ENCODE data around the gene C4orf50. TPM values are rescaled to one million over a fixed set of nuclear protein-coding genes. Genes with fewer than 3 reads are reported as not detected.

Gene C4orf50
- total RNA-seq, 1 donor from 2014 or later = not detected

- DNase-seq (no peak), ATAC-seq (ENCODE audit: poor library complexity) (no peak)
- intact Hi-C loops (cut with DNase I) = no loop called here
These were observed 125.8 kb downstream of the C4orf50 start for GRCh38 chr4:5892323-5893003.

- intact Hi-C loops (cut with DNase I) = no loop called here
- DNase-seq (no peak), ATAC-seq (ENCODE audit: poor library complexity) (no peak)
These were observed 126.5 kb downstream of the C4orf50 start for GRCh38 chr4:5891563-5892322.

GRCh38 chr4:5890063-5890727 lies 128.0 kb downstream of the C4orf50 start:
- DNase-seq (no peak), ATAC-seq (ENCODE audit: poor library complexity) (no peak)
- intact Hi-C loops (cut with DNase I) = no loop called here

- no peak for ATAC-seq (ENCODE audit: poor library complexity)
- no peak for DNase-seq
- intact Hi-C loops (cut with DNase I) = no loop called here
These were observed 129.1 kb downstream of the C4orf50 start for GRCh38 chr4:5889002-5889696.

GRCh38 chr4:5888222-5889001 lies 129.8 kb downstream of the C4orf50 start:
- DNase-seq = no peak
- intact Hi-C loops (cut with DNase I) = no loop called here
- peak; percentile 38 for ATAC-seq (ENCODE audit: poor library complexity)

GRCh38 chr4:5887361-5888221 lies 130.6 kb downstream of the C4orf50 start:
- ATAC-seq (ENCODE audit: poor library complexity) = peak; percentile 14
- intact Hi-C loops (cut with DNase I) = no loop called here
- no peak for DNase-seq

GRCh38 chr4:5887011-5887360 lies 131.2 kb downstream of the C4orf50 start:
- ATAC-seq (ENCODE audit: poor library complexity) = no peak
- DNase-seq = no peak
- intact Hi-C loops (cut with DNase I) = no loop called here

- intact Hi-C loops (cut with DNase I) = no loop called here
- no peak for ATAC-seq (ENCODE audit: poor library complexity)
- no peak for DNase-seq
These were observed 132.5 kb downstream of the C4orf50 start for GRCh38 chr4:5885733-5886132.

- DNase-seq (no peak), ATAC-seq (ENCODE audit: poor library complexity) (no peak)
- intact Hi-C loops (cut with DNase I) = no loop called here
These were observed 133.4 kb downstream of the C4orf50 start for GRCh38 chr4:5884796-5885195.

- DNase-seq (no peak), ATAC-seq (ENCODE audit: poor library complexity) (no peak)
- intact Hi-C loops (cut with DNase I) = no loop called here
These were observed 134.3 kb downstream of the C4orf50 start for GRCh38 chr4:5883916-5884315.

GRCh38 chr4:5882947-5883346 lies 135.3 kb downstream of the C4orf50 start:
- intact Hi-C loops (cut with DNase I) = no loop called here
- no peak for DNase-seq
- ATAC-seq (ENCODE audit: poor library complexity) = no peak

GRCh38 chr4:5881340-5881739 lies 136.9 kb downstream of the C4orf50 start:
- ATAC-seq (ENCODE audit: poor library complexity) = no peak
- intact Hi-C loops (cut with DNase I) = no loop called here
- no peak for DNase-seq

- no peak for DNase-seq
- ATAC-seq (ENCODE audit: poor library complexity) = no peak
- intact Hi-C loops (cut with DNase I) = no loop called here
These were observed 139.9 kb downstream of the C4orf50 start for GRCh38 chr4:5878359-5878758.

- intact Hi-C loops (cut with DNase I) = no loop called here
- ATAC-seq (ENCODE audit: poor library complexity) (no peak), DNase-seq (no peak)
These were observed 140.8 kb downstream of the C4orf50 start for GRCh38 chr4:5877392-5877791.

GRCh38 chr4:5874811-5875449 lies 143.3 kb downstream of the C4orf50 start:
- DNase-seq = no peak
- no peak for ATAC-seq (ENCODE audit: poor library complexity)
- intact Hi-C loops (cut with DNase I) = no loop called here

GRCh38 chr4:5870701-5871100 lies 147.5 kb downstream of the C4orf50 start:
- intact Hi-C loops (cut with DNase I) = no loop called here
- no peak for DNase-seq
- ATAC-seq (ENCODE audit: poor library complexity) = no peak

- no peak for ATAC-seq (ENCODE audit: poor library complexity)
- DNase-seq = no peak
- intact Hi-C loops (cut with DNase I) = no loop called here
These were observed 148.1 kb downstream of the C4orf50 start for GRCh38 chr4:5869966-5870619.

Measured in Right ventricle myocardium superior (tissue), 1 donor.